ENCODE results near the gene AKT3.

- TF ChIP-seq CTCF (IDR thresholded peaks at IDR 0.05) (no peak), POLR2A (IDR thresholded peaks at IDR 0.05) (no peak)
Measured at GRCh38 chr1:243553090-243553489, 297.0 kb downstream of the AKT3 start.
